ENCODE measurements around the gene MRPS18A. TPM values are rescaled to one million over a fixed set of nuclear protein-coding genes. Genes with fewer than 3 reads are reported as not detected.

The MRPS18A gene
- polyA plus RNA-seq, 1 experiment = 41.0 TPM

DNA sequence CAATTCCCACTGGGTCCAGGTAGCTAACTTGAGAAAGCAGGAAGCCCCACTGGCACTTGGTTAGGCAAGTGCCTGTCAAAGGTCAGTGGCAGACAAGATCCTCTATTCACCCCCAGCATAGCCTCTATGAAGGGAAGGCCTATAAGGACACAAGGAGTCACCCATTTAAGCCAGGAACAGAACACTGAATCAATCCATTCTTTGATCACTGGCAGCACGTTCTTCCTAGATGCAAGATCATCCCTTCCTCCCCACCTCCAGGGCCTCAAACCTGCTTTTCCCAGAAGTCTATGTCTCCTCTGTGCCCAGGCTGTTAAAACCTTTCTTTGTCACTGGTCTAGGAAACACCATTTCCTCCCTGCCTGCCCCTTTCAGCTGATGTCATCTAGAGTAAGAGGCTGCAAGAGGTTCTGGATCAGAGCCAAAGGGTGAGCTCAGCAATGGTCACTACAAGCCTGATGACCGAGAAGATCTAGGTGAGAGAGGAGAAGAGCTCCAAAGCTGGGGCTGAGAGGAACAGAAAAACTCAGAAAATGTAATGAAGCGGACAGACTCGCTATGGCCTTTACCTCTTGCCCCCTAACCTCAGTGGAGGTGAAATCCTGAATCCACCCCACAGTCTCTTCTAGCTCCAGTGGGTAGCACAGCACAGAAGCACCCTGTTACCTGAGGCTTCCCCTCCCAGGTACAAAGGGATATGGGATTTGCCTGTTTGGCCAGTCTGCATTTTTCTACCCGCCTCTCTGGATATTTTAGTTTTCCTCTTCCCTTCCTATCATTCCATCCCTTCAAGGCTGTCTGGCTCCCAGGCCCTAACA lies 60.4 kb downstream of the MRPS18A start:
- TF ChIP-seq, protein P1, sequence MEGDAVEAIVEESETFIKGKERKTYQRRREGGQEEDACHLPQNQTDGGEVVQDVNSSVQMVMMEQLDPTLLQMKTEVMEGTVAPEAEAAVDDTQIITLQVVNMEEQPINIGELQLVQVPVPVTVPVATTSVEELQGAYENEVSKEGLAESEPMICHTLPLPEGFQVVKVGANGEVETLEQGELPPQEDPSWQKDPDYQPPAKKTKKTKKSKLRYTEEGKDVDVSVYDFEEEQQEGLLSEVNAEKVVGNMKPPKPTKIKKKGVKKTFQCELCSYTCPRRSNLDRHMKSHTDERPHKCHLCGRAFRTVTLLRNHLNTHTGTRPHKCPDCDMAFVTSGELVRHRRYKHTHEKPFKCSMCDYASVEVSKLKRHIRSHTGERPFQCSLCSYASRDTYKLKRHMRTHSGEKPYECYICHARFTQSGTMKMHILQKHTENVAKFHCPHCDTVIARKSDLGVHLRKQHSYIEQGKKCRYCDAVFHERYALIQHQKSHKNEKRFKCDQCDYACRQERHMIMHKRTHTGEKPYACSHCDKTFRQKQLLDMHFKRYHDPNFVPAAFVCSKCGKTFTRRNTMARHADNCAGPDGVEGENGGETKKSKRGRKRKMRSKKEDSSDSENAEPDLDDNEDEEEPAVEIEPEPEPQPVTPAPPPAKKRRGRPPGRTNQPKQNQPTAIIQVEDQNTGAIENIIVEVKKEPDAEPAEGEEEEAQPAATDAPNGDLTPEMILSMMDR (IDR thresholded peaks at IDR 0.05; ENCODE audit: low read depth, low read length) = no peak
- Histone ChIP-seq H3K27me3 (ENCODE audit: control insufficient read depth, insufficient read depth, low read length) (no peaks in the 10 kb centered on the region), H3K27ac (ENCODE audit: low read depth, low read length) (peak overlapping the region; percentile 86), H3K4me3 (ENCODE audit: low read depth, low read length) (peak overlapping the region; percentile 49), H3K9me3 (ENCODE audit: control insufficient read depth, insufficient read depth, low read length) (no peaks in the 10 kb centered on the region; the same call in 1 of the 2 replicates)
- ChIA-PET CTCF (interaction anchor here (0.6 to 1.0 kb wide), 4 partner anchors 18 to 452 kb away, joined by 3 read pairs; partner anchors contain the start of gene VEGFA), POLR2A (interaction anchor here (0.5 to 0.7 kb wide), 4 partner anchors 8 to 502 kb away, joined by 3 to 4 read pairs (median 3); no protein-coding TSS in a partner anchor)
- peak; percentile 96 for DNase-seq (ENCODE audit: low read depth, low spot score)

DNA sequence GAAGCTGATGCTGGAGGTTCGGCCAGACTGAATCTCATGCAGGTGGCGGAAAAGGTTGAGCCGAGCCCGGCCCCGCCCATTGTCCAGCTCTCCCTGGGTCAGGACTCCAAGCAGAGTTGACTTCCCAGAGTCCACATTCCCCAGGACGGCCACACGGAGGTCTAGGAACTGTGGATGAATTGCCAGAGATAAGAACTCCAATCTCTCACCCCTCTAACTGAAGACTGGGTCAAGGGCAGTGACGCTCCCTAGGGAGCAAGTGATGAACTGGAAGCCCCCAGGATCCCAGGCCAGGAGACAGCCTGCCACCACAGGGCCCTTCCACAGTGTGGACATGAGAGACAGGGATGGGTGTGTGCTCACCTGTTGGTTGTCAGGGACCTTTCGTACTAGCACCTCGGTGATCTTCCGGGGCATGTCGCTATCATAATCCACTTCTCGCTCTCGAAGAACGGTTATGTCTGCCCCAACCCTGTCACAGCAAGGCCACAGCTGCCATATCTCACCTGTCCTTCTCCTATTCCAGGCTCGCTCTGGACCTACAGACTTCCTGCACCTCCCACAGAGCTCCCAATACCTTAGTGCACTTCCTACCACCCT lies 62.1 kb downstream of the MRPS18A start:
- DNase-seq (ENCODE audit: low read depth, low spot score) = no peak
- ChIA-PET POLR2A (no interaction called here), CTCF (no interaction called here)
- no peak overlapping the region for H3K4me3 ChIP-seq (ENCODE audit: low read depth, low read length)
- no peaks in the 10 kb centered on the region for H3K27me3 ChIP-seq (ENCODE audit: control insufficient read depth, insufficient read depth, low read length)
- TF ChIP-seq, protein P1 (IDR thresholded peaks at IDR 0.05; ENCODE audit: low read depth, low read length) = no peak
- H3K9me3 ChIP-seq (ENCODE audit: control insufficient read depth, insufficient read depth, low read length) = no peaks in the 10 kb centered on the region; the same call in 1 of the 2 replicates
- H3K27ac ChIP-seq (ENCODE audit: low read depth, low read length) = no peak overlapping the region

DNA sequence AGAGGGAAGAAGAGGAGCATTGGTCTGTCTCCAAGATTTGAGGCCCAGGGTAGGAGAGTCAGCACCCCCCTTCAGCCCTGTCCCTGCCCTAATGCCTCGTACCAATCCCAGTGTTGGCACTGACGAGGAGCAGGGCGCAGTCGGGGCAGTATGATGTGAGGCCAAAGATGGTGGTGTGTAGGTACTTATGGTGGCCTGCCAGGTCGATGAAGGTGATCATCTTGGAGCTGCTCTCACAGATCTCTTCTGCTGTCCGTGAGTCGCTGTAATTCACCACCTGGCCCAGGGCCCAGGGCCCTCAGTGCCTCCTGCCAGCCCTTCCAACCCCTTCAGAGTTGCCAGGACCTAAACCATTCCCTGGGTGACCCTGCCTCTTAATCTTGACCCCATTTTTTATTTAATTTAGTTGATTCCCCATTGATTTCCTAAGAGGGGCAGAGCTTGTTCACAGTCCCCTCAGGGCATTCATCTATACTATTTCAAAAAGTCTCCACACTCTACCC lies 62.8 kb downstream of the MRPS18A start:
- ChIA-PET CTCF (no interaction called here), POLR2A (no interaction called here)
- Histone ChIP-seq H3K9me3 (ENCODE audit: control insufficient read depth, insufficient read depth, low read length) (no peaks in the 10 kb centered on the region; the same call in 1 of the 2 replicates), H3K27me3 (ENCODE audit: control insufficient read depth, insufficient read depth, low read length) (no peaks in the 10 kb centered on the region), H3K4me3 (ENCODE audit: low read depth, low read length) (no peak overlapping the region), H3K27ac (ENCODE audit: low read depth, low read length) (no peak overlapping the region)
- DNase-seq (ENCODE audit: low read depth, low spot score) = no peak
- TF ChIP-seq, protein P1 (IDR thresholded peaks at IDR 0.05; ENCODE audit: low read depth, low read length) = no peak

DNA sequence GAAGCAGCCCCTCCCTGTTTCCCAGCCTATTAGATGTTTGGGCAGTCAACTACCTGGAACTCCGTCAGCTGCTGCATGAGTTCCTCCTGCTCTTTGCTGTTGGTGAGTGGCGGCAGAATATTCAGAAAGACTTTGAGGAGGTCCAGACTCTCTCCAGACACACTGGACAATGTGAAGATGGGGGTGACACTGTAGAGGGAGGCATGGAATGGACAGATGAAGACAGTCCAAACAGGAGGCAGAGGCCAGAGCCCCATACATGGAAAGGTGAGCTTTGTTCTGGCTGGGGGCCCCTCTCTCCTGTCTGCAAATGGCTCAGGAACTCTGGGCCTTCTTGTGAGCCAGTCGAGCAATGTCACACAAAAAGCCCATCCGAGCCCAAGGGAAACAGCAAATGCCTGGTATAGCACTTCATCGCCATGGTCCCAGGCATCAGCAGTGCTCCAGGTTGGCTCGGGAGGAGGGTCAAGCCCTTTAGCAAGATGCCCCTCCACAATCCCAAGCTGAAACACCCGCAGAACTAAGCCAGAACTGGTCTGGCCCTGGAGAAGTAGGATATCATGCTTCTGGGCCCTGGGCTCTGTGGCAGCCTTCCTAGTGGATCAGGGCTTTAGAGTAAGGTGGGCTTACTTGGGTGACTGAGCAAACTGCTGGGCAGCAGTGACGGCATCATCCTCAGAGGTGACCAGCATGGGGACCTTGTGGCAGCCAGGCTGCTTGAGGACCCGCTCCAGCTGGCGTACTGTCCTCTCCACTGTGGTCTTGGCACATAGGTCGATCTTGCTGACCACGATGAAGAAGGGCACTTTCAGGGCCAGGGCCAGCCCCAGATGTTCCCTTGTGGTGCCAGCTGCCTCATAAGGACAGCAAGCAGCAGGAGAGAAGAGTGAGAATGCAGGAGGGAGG lies 63.5 kb downstream of the MRPS18A start:
- Histone ChIP-seq H3K4me3 (ENCODE audit: low read depth, low read length) (no peak overlapping the region), H3K9me3 (ENCODE audit: control insufficient read depth, insufficient read depth, low read length) (no peaks in the 10 kb centered on the region), H3K27me3 (ENCODE audit: control insufficient read depth, insufficient read depth, low read length) (no peaks in the 10 kb centered on the region), H3K27ac (ENCODE audit: low read depth, low read length) (peak overlapping the region; percentile 4)
- ChIA-PET CTCF (interaction anchor here (0.6 kb wide), 1 partner anchor 22 kb away, joined by 4 read pairs; no protein-coding TSS in a partner anchor), POLR2A (no interaction called here)
- TF ChIP-seq, protein P1 (IDR thresholded peaks at IDR 0.05; ENCODE audit: low read depth, low read length) = no peak
- no peak for DNase-seq (ENCODE audit: low read depth, low spot score)
